MM.1S (cell line): ENCODE results near the gene AFF4.

Source experiments
- DNase-seq: peaks from one replicate; pipeline ENCODE4 v3.0.0-alpha.2; 2015
- H2AFZ ChIP-seq: fragments of 300-600 bp; sonication (generic); 2 replicates; pipeline ENCODE4 v1.6.0; 2016; ENCODE audit warnings: antibody characterized with exemption, low read length
- H3F3A ChIP-seq: fragments of 300-600 bp; sonication (generic); 2 replicates; pipeline ENCODE4 v1.6.1; 2016; ENCODE audit warnings: mild to moderate bottlenecking, antibody characterized with exemption, low read length, moderate library complexity, mixed read lengths; ENCODE audit not compliant: insufficient read depth
- H3K27ac ChIP-seq: fragments of 300-600 bp; sonication (generic); 2 replicates; pipeline ENCODE4 v1.5.1; 2016; ENCODE audit warnings: mild to moderate bottlenecking, low read length
- H3K27me3 ChIP-seq: fragments of 300-600 bp; sonication (generic); replicated peaks from 2 replicates; pipeline ENCODE4 v1.6.0; 2016; ENCODE audit warnings: low read length; ENCODE audit not compliant: insufficient read depth
- H3K36me3 ChIP-seq: fragments of 300-600 bp; sonication (generic); replicated peaks from 2 replicates; pipeline ENCODE4 v1.6.1; 2016; ENCODE audit warnings: mild to moderate bottlenecking, low read length, mixed read lengths; ENCODE audit not compliant: insufficient read depth
- H3K4me1 ChIP-seq: fragments of 300-600 bp; sonication (generic); 2 replicates; pipeline ENCODE4 v1.6.1; 2016; ENCODE audit warnings: low read length, mixed read lengths
- H3K4me2 ChIP-seq: fragments of 300-600 bp; sonication (generic); 2 replicates; pipeline ENCODE4 v1.6.0; 2016; ENCODE audit warnings: low read depth, low read length
- H3K4me3 ChIP-seq: fragments of 300-600 bp; sonication (generic); 2 replicates; pipeline ENCODE4 v1.5.1; 2016; ENCODE audit warnings: low read length, mixed read lengths
- H3K79me2 ChIP-seq: fragments of 300-600 bp; sonication (generic); 2 replicates; pipeline ENCODE4 v1.6.1; 2016; ENCODE audit warnings: mixed run types, low read length, mixed read lengths
- H3K9ac ChIP-seq: fragments of 300-600 bp; sonication (generic); 2 replicates; pipeline ENCODE4 v1.6.1; 2016; ENCODE audit warnings: low read length, mixed read lengths
- H3K9me2 ChIP-seq: fragments of 300-600 bp; sonication (generic); replicated peaks from 2 replicates; pipeline ENCODE4 v1.6.1; 2016; ENCODE audit warnings: mild to moderate bottlenecking, low read length, mixed read lengths; ENCODE audit not compliant: insufficient read depth
- H3K9me3 ChIP-seq: fragments of 300-600 bp; sonication (generic); replicated peaks from 2 replicates; pipeline ENCODE4 v1.6.1; 2016; ENCODE audit warnings: mild to moderate bottlenecking, low read length, mixed read lengths; ENCODE audit not compliant: insufficient read depth
- H4K20me1 ChIP-seq: fragments of 300-600 bp; sonication (generic); 2 replicates; pipeline ENCODE4 v1.6.1; 2016; ENCODE audit warnings: mild to moderate bottlenecking, low read length, moderate library complexity, mixed read lengths; ENCODE audit not compliant: insufficient read depth
- CTCF ChIP-seq: fragments of 300-600 bp; sonication (generic); IDR thresholded peaks from 2 replicates; pipeline ENCODE4 v1.5.1; 2016; ENCODE audit warnings: antibody characterized with exemption, low read length, mixed read lengths
- EZH2 ChIP-seq: fragments of 300-600 bp; sonication (generic); optimal IDR thresholded peaks from 2 replicates; pipeline ENCODE3; 2017; ENCODE audit warnings: low read depth, mild to moderate bottlenecking, antibody characterized with exemption, low read length, mixed read lengths
- EZH2phosphoT487 ChIP-seq: fragments of 300-600 bp; sonication (generic); IDR thresholded peaks from 2 replicates; pipeline ENCODE4 v1.6.1; 2018; ENCODE audit warnings: antibody characterized with exemption, low read length

Gene AFF4

GRCh38 chr5:132909702-132910101 is 53.7 kb downstream of the AFF4 start:
- no peaks in the 10 kb centered on the region for H3K9me2 ChIP-seq
- H3K27ac ChIP-seq = no peak overlapping the region
- no peaks in the 10 kb centered on the region for H3K9me3 ChIP-seq
- no peak for DNase-seq
- H3K4me2 ChIP-seq = no peak overlapping the region
- no peaks in the 10 kb centered on the region for H3K4me1 ChIP-seq
- no peaks in the 10 kb centered on the region for H3F3A ChIP-seq
- H4K20me1 ChIP-seq = no peaks in the 10 kb centered on the region
- H3K36me3 ChIP-seq = no peaks in the 10 kb centered on the region; the same call in 1 of the 2 replicates
- H3K79me2 ChIP-seq = no peaks in the 10 kb centered on the region
- H3K27me3 ChIP-seq = no peaks in the 10 kb centered on the region
- H3K9ac ChIP-seq = no peak overlapping the region
- H2AFZ ChIP-seq = no peak overlapping the region
- no peak overlapping the region for H3K4me3 ChIP-seq
- TF ChIP-seq CTCF (no peak), EZH2phosphoT487 (no peak), EZH2 (no peak)

GRCh38 chr5:132907161-132907560 is 56.3 kb downstream of the AFF4 start:
- H3K9me3 ChIP-seq = no peaks in the 10 kb centered on the region
- DNase-seq = no peak
- H3K36me3 ChIP-seq = no peaks in the 10 kb centered on the region; the same call in 1 of the 2 replicates
- H2AFZ ChIP-seq = no peak overlapping the region
- H3K4me2 ChIP-seq = no peak overlapping the region
- no peaks in the 10 kb centered on the region for H3K79me2 ChIP-seq
- no peaks in the 10 kb centered on the region for H4K20me1 ChIP-seq
- H3K27ac ChIP-seq = no peak overlapping the region
- H3K4me3 ChIP-seq = no peak overlapping the region
- H3K9ac ChIP-seq = no peak overlapping the region
- no peaks in the 10 kb centered on the region for H3F3A ChIP-seq
- TF ChIP-seq EZH2 (no peak), CTCF (no peak), EZH2phosphoT487 (no peak)
- no peaks in the 10 kb centered on the region for H3K9me2 ChIP-seq
- no peaks in the 10 kb centered on the region for H3K4me1 ChIP-seq
- H3K27me3 ChIP-seq = no peaks in the 10 kb centered on the region

GRCh38 chr5:132905938-132906337 is 57.5 kb downstream of the AFF4 start:
- no peaks in the 10 kb centered on the region for H4K20me1 ChIP-seq
- H2AFZ ChIP-seq = no peak overlapping the region
- no peak for TF ChIP-seq EZH2phosphoT487
- no peak for TF ChIP-seq CTCF
- no peak for TF ChIP-seq EZH2
- DNase-seq = no peak
- no peaks in the 10 kb centered on the region for H3K79me2 ChIP-seq
- H3K4me2 ChIP-seq = no peak overlapping the region
- H3F3A ChIP-seq = no peaks in the 10 kb centered on the region
- no peaks in the 10 kb centered on the region; the same call in 1 of the 2 replicates for H3K36me3 ChIP-seq
- no peaks in the 10 kb centered on the region for H3K27me3 ChIP-seq
- no peaks in the 10 kb centered on the region for H3K4me1 ChIP-seq
- no peak overlapping the region for H3K27ac ChIP-seq
- no peaks in the 10 kb centered on the region for H3K9me3 ChIP-seq
- H3K4me3 ChIP-seq = no peak overlapping the region
- no peaks in the 10 kb centered on the region for H3K9me2 ChIP-seq
- H3K9ac ChIP-seq = no peak overlapping the region
